ENCODE data around the gene PCYT2. TPM values are rescaled to one million over a fixed set of nuclear protein-coding genes. Genes with fewer than 3 reads are reported as not detected.

The PCYT2 gene
- total RNA-seq = 51.1 and 75.5 TPM in 2 replicates

GRCh38 chr17:81911277-81911961 is at the start of gene PCYT2:
Gene PCYT2 (minus strand): TSS chr17:81911399. CDS start chr17:81911355, 44 bp downstream.

GRCh38 chr17:81947189-81947588 is 36.0 kb upstream of the PCYT2 start, which contains the start of gene MYADML2:
Gene MYADML2 (minus strand): TSS chr17:81947233. CDS start chr17:81941741, 5,492 bp downstream.

DNA sequence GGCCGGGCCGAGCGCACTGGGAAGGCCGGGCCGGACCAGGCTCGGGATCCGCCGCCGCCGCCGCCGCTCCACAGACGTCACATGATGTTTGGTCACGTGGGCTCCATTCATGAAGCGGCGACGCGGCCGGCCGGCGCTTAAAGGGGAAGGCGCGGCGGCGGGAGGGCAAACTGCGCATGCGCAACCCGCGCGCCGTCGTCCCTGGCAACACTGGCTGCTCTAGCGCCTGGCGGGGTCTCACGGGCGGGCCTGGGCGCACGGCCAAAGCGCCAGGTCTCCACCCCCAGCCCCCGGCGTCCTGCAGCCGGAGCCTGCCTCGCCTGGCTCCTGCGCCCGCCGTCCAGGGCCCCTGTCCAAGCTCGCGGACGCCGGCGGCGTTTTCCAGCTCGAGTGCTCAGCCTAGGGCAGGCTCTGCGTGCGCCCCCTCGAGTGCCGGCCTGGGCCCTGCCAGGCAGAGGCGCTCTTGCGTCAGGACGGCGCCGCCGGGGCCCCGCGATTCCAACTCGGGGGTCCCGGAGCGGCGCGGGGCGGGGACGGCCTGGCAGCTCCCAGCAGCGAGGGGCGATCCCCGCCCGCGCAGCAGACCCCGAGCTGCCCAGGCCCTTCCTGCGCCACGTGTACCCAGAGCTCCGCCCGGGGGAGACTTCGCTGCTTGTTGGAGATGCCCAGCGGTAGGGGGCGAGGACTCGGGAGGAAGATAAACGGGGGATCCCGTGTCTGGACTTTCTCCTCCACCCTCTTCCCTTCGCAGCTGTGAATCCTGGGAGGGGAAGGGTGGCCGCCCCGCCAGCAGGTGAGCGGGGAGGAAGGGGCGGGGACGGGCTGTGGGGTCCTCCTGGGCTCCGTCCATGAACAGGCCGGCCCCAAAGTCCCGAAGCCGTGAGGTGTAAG is 16.7 kb upstream of the PCYT2 start, which contains the start of gene MAFG:
Gene MAFG, minus strand, starts transcription at position 83 of the 891 bp plus-strand sequence. CDS start 4,550 bp downstream, outside the sequence.

GRCh38 chr17:81917565-81918332 is 6.5 kb upstream of the PCYT2 start, which contains the start of gene SIRT7:
Gene SIRT7 (minus strand): TSS chr17:81918176. CDS start chr17:81918131, 45 bp downstream.

GRCh38 chr17:81902023-81902652 is 9.1 kb downstream of the PCYT2 start, which contains the start of gene NPB:
Gene NPB (plus strand): TSS chr17:81902238. CDS start chr17:81902278, 40 bp downstream.

GRCh38 chr17:81870981-81871386 is 40.2 kb downstream of the PCYT2 start, which contains the start of gene ARHGDIA:
Gene ARHGDIA (minus strand): TSS chr17:81871337. CDS start chr17:81869930, 1,407 bp downstream.

GRCh38 chr17:81859906-81860755 is 51.1 kb downstream of the PCYT2 start, which contains the start of gene P4HB:
Gene P4HB (minus strand): TSS chr17:81860535. CDS start chr17:81860471, 64 bp downstream.

Other genes with a start within 250 kb of the PCYT2 start
- 29.7 and 30.5 TPM in 2 replicates for gene OXLD1, start 244.8 kb downstream of the PCYT2 start, total RNA-seq
- gene CCDC137, start 244.7 kb downstream of the PCYT2 start, total RNA-seq = 5.9 and 13.9 TPM in 2 replicates
- gene ARL16, start 227.6 kb downstream of the PCYT2 start, total RNA-seq = 19.1 and 26.8 TPM in 2 replicates
- 107 and 119 TPM in 2 replicates for gene HGS, start 227.4 kb downstream of the PCYT2 start, total RNA-seq
- gene MRPL12, start 208.0 kb downstream of the PCYT2 start, total RNA-seq = 18.0 and 23.1 TPM in 2 replicates
- 18.4 and 24.0 TPM in 2 replicates for gene SLC25A10, start 199.1 kb downstream of the PCYT2 start, total RNA-seq
- gene GCGR, start 107.2 kb downstream of the PCYT2 start, total RNA-seq = not detected in 2 replicates
- 63.1 and 87.8 TPM in 2 replicates for gene MCRIP1, start 78.1 kb downstream of the PCYT2 start, total RNA-seq
- gene PPP1R27, start 76.3 kb downstream of the PCYT2 start, total RNA-seq = not detected in 2 replicates
- gene P4HB, start 50.9 kb downstream of the PCYT2 start, total RNA-seq = 794 and 796 TPM in 2 replicates
- 158 and 179 TPM in 2 replicates for gene ARHGDIA, start 40.1 kb downstream of the PCYT2 start, total RNA-seq
- gene ALYREF, start 19.8 kb downstream of the PCYT2 start, total RNA-seq = 145 and 149 TPM in 2 replicates
- 110 and 193 TPM in 2 replicates for gene ANAPC11, start 19.7 kb downstream of the PCYT2 start, total RNA-seq
- under 0.01 TPM in 2 replicates for gene NPB, start 9.2 kb downstream of the PCYT2 start, total RNA-seq
- gene SIRT7, start 6.8 kb upstream of the PCYT2 start, total RNA-seq = 17.6 and 22.1 TPM in 2 replicates
- gene MAFG, start 16.3 kb upstream of the PCYT2 start, total RNA-seq = 10.3 and 13.9 TPM in 2 replicates
- 33.8 and 43.7 TPM in 2 replicates for gene PYCR1, start 25.9 kb upstream of the PCYT2 start, total RNA-seq
- gene MYADML2, start 35.8 kb upstream of the PCYT2 start, total RNA-seq = not detected in 2 replicates
- not detected in 2 replicates for gene NOTUM, start 49.8 kb upstream of the PCYT2 start, total RNA-seq
- gene ASPSCR1, start 66.2 kb upstream of the PCYT2 start, total RNA-seq = 23.1 and 25.8 TPM in 2 replicates
- gene CENPX, start 111.5 kb upstream of the PCYT2 start, total RNA-seq = 43.0 and 46.9 TPM in 2 replicates
- gene LRRC45, start 111.9 kb upstream of the PCYT2 start, total RNA-seq = 16.2 and 16.9 TPM in 2 replicates
- 7.8 and 16.2 TPM in 2 replicates for gene RAC3, start 120.3 kb upstream of the PCYT2 start, total RNA-seq
- 47.7 and 62.1 TPM in 2 replicates for gene DCXR, start 126.3 kb upstream of the PCYT2 start, total RNA-seq
- gene RFNG, start 140.4 kb upstream of the PCYT2 start, total RNA-seq = 29.8 and 38.5 TPM in 2 replicates
- gene GPS1, start 140.5 kb upstream of the PCYT2 start, total RNA-seq = 105 and 113 TPM in 2 replicates
- 56.2 and 74.1 TPM in 2 replicates for gene DUS1L, start 154.4 kb upstream of the PCYT2 start, total RNA-seq
- 231 and 392 TPM in 2 replicates for gene FASN, start 186.8 kb upstream of the PCYT2 start, total RNA-seq